ENCODE data around the gene ZNF135. TPM values are rescaled to one million over a fixed set of nuclear protein-coding genes. Genes with fewer than 3 reads are reported as not detected.
A peak's percentile ranks its signal among the peaks of the same experiment; 100 is the strongest.

The ZNF135 gene
- total RNA-seq, 1 donor from 2014 or later, result 3.4 TPM

GRCh38 chr19:58086825-58087710, 28.0 kb downstream of the ZNF135 start:
- ATAC-seq (ENCODE audit: poor library complexity), result no peak
- intact Hi-C loops (cut with DNase I), result no loop called here
- no peak for DNase-seq

- intact Hi-C loops (cut with DNase I), result no loop called here
- no peak for DNase-seq
- no peak for ATAC-seq (ENCODE audit: poor library complexity)
These were observed 29.5 kb downstream of the ZNF135 start for GRCh38 chr19:58088521-58089052.

- no peak for ATAC-seq (ENCODE audit: poor library complexity)
- intact Hi-C loops (cut with DNase I), result no loop called here
- DNase-seq, result no peak
These were observed 30.8 kb downstream of the ZNF135 start for GRCh38 chr19:58089846-58090245.

- intact Hi-C loops (cut with DNase I), result no loop called here
- ATAC-seq (ENCODE audit: poor library complexity) (no peak), DNase-seq (no peak)
These were observed 32.3 kb downstream of the ZNF135 start for GRCh38 chr19:58091251-58091995.

GRCh38 chr19:58093071-58093470, 34.0 kb downstream of the ZNF135 start:
- ATAC-seq (ENCODE audit: poor library complexity), result no peak

GRCh38 chr19:58095328-58095727, 36.2 kb downstream of the ZNF135 start:
- intact Hi-C loops (cut with DNase I), result no loop called here
- DNase-seq (no peak), ATAC-seq (ENCODE audit: poor library complexity) (no peak)

More at GRCh38 chr19:58093071-58093470, 34.0 kb downstream of the ZNF135 start:
- intact Hi-C loops (cut with DNase I), result no loop called here
- no peak for DNase-seq

GRCh38 chr19:58096884-58097283, 37.8 kb downstream of the ZNF135 start:
- DNase-seq, result no peak
- ATAC-seq (ENCODE audit: poor library complexity), result no peak
- intact Hi-C loops (cut with DNase I), result no loop called here

GRCh38 chr19:58097349-58097748, 38.3 kb downstream of the ZNF135 start:
- intact Hi-C loops (cut with DNase I), result no loop called here
- no peak for ATAC-seq (ENCODE audit: poor library complexity)

GRCh38 chr19:58097781-58098681, 38.9 kb downstream of the ZNF135 start, which contains the start of gene ZSCAN18:
Gene ZSCAN18 (minus strand): TSS chr19:58098231. CDS start chr19:58090267, 7,964 bp downstream.
- ATAC-seq (ENCODE audit: poor library complexity), result peak; percentile 100
- intact Hi-C loops (cut with DNase I), result no loop called here
- DNase-seq, result peak; percentile 98

More at GRCh38 chr19:58097349-58097748, 38.3 kb downstream of the ZNF135 start:
- DNase-seq, result no peak

- ATAC-seq (ENCODE audit: poor library complexity), result peak; percentile 2
- no peak for DNase-seq
- intact Hi-C loops (cut with DNase I), result no loop called here
These were observed 39.6 kb downstream of the ZNF135 start for GRCh38 chr19:58098682-58098998.

- ATAC-seq (ENCODE audit: poor library complexity), result no peak
- no peak for DNase-seq
- intact Hi-C loops (cut with DNase I), result no loop called here
These were observed 48.9 kb downstream of the ZNF135 start for GRCh38 chr19:58107778-58108545.

GRCh38 chr19:58108546-58108817, 49.4 kb downstream of the ZNF135 start:
- ATAC-seq (ENCODE audit: poor library complexity) (no peak), DNase-seq (no peak)
- intact Hi-C loops (cut with DNase I), result no loop called here

GRCh38 chr19:58117841-58118575, 58.9 kb downstream of the ZNF135 start:
- DNase-seq (no peak), ATAC-seq (ENCODE audit: poor library complexity) (no peak)
- intact Hi-C loops (cut with DNase I), result no loop called here

- no peak for ATAC-seq (ENCODE audit: poor library complexity)
- intact Hi-C loops (cut with DNase I), result no loop called here
- no peak for DNase-seq
These were observed 60.1 kb downstream of the ZNF135 start for GRCh38 chr19:58118979-58119733.

Measured in Right ventricle myocardium superior (tissue), 1 donor.